Pons (tissue), 1 donor: ENCODE data around the gene C2orf76.
"Not testable (repeated sequence)": the region's sequence is repeated elsewhere in the genome, so short reads cannot be mapped to it uniquely, and the experiment has no call there.

Experiments used
- DNase-seq: peaks from one replicate; pipeline ENCODE4 v3.0.0-alpha.2; 2016; ENCODE audit warnings: low spot score

The C2orf76 gene

GRCh38 chr2:119377294-119377992, 10.8 kb upstream of the C2orf76 start:
- no peak for DNase-seq

GRCh38 chr2:119376810-119377209, 10.2 kb upstream of the C2orf76 start:
- DNase-seq = no peak

GRCh38 chr2:119376406-119376805, 9.8 kb upstream of the C2orf76 start:
- DNase-seq = not testable (repeated sequence)

GRCh38 chr2:119373907-119374745, 7.5 kb upstream of the C2orf76 start:
- DNase-seq = not testable (repeated sequence)

- DNase-seq = no peak
Measured at GRCh38 chr2:119372778-119373568, 6.3 kb upstream of the C2orf76 start.

GRCh38 chr2:119371111-119371510, 4.5 kb upstream of the C2orf76 start:
- peak; percentile 97 for DNase-seq

- peak; percentile 40 for DNase-seq
Measured at GRCh38 chr2:119369845-119370244, 3.2 kb upstream of the C2orf76 start.

- peak; percentile 60 for DNase-seq
Measured at GRCh38 chr2:119367472-119368099, 952 bp upstream of the C2orf76 start.

GRCh38 chr2:119366161-119366648, 429 bp downstream of the C2orf76 start:
- peak; percentile 64 for DNase-seq

- DNase-seq = no peak
Measured at GRCh38 chr2:119365436-119365835, 1.2 kb downstream of the C2orf76 start.

- DNase-seq = no peak
Measured at GRCh38 chr2:119364798-119365197, 1.8 kb downstream of the C2orf76 start.

GRCh38 chr2:119360423-119360966, 6.1 kb downstream of the C2orf76 start:
- no peak for DNase-seq

- DNase-seq = no peak
Measured at GRCh38 chr2:119359774-119360173, 6.9 kb downstream of the C2orf76 start.

GRCh38 chr2:119354860-119355259, 11.8 kb downstream of the C2orf76 start:
- no peak for DNase-seq

GRCh38 chr2:119352357-119352756, 14.3 kb downstream of the C2orf76 start:
- peak; percentile 54 for DNase-seq

- DNase-seq = no peak
Measured at GRCh38 chr2:119350311-119350998, 16.2 kb downstream of the C2orf76 start.

GRCh38 chr2:119349289-119349688, 17.3 kb downstream of the C2orf76 start:
- no peak for DNase-seq

GRCh38 chr2:119341684-119342083, 24.9 kb downstream of the C2orf76 start:
- DNase-seq = no peak

GRCh38 chr2:119339562-119339923, 27.1 kb downstream of the C2orf76 start:
- DNase-seq = no peak

GRCh38 chr2:119338826-119339561, 27.6 kb downstream of the C2orf76 start:
- peak; percentile 25 for DNase-seq
